PFSK-1 (cell line): ENCODE results near the gene TFF2.

Experiments used
- FOXP2 ChIP-seq: optimal IDR thresholded peaks from 2 replicates; pipeline ENCODE3; 2011; ENCODE audit warnings: borderline replicate concordance, control low read depth, inconsistent platforms; ENCODE audit not compliant: insufficient read depth; ENCODE audit errors: extremely low read length, extremely low read depth
- POLR2AphosphoS5 ChIP-seq: IDR thresholded peaks from 2 replicates; pipeline ENCODE4 v1.6.1; 2012; ENCODE audit warnings: low read depth, mild to moderate bottlenecking, control low read depth, low read length, moderate library complexity
- REST ChIP-seq, 2 experiments: IDR thresholded peaks; 2 replicates each; pipeline versions ENCODE4 v1.6.1 to v1.8.0; 2011 to 2012; ENCODE audit warnings: low read depth in 2 of 2, low read length in 2 of 2, control low read depth in 1 of 2, inconsistent platforms in 1 of 2, mild to moderate bottlenecking in 1 of 2, moderate library complexity in 1 of 2; ENCODE audit not compliant: insufficient read depth in 1 of 2
- SIN3A ChIP-seq: IDR thresholded peaks from 2 replicates; pipeline ENCODE4 v1.6.1; 2012; ENCODE audit warnings: mild to moderate bottlenecking, low read length, moderate library complexity, borderline replicate concordance; ENCODE audit not compliant: insufficient read depth
- TAF1 ChIP-seq: IDR thresholded peaks from 2 replicates; pipeline ENCODE4 v1.6.1; 2012; ENCODE audit warnings: low read length, control low read depth, borderline replicate concordance; ENCODE audit not compliant: insufficient read depth

Gene TFF2

GRCh38 chr21:42386034-42386591 lies 35.3 kb upstream of the TFF2 start:
- TF ChIP-seq FOXP2, result no peak
- no peak for TF ChIP-seq POLR2AphosphoS5
- no peak for TF ChIP-seq TAF1
- no peak for TF ChIP-seq REST (IDR thresholded peaks at IDR 0.05; ENCODE audit: insufficient read depth in 1 of 2, low read depth in 2 of 2, low read length in 2 of 2)
- no peak for TF ChIP-seq SIN3A

- no peak for TF ChIP-seq REST (IDR thresholded peaks at IDR 0.05; ENCODE audit: insufficient read depth in 1 of 2, low read depth in 2 of 2, low read length in 2 of 2)
- TF ChIP-seq POLR2AphosphoS5, result no peak
- TF ChIP-seq FOXP2, result no peak
- no peak for TF ChIP-seq TAF1
- no peak for TF ChIP-seq SIN3A
Measured at GRCh38 chr21:42385619-42386018, 34.8 kb upstream of the TFF2 start.

GRCh38 chr21:42384989-42385388 lies 34.2 kb upstream of the TFF2 start:
- no peak for TF ChIP-seq FOXP2
- no peak for TF ChIP-seq POLR2AphosphoS5
- no peak for TF ChIP-seq REST (IDR thresholded peaks at IDR 0.05; ENCODE audit: insufficient read depth in 1 of 2, low read depth in 2 of 2, low read length in 2 of 2)
- TF ChIP-seq TAF1, result no peak
- TF ChIP-seq SIN3A, result no peak

- TF ChIP-seq SIN3A, result no peak
- TF ChIP-seq POLR2AphosphoS5, result no peak
- TF ChIP-seq TAF1, result no peak
- no peak for TF ChIP-seq FOXP2
- no peak for TF ChIP-seq REST (IDR thresholded peaks at IDR 0.05; ENCODE audit: insufficient read depth in 1 of 2, low read depth in 2 of 2, low read length in 2 of 2)
Measured at GRCh38 chr21:42384156-42384945, 33.6 kb upstream of the TFF2 start.
